Measurements from ENCODE around the gene RPS26.
"Not testable (repeated sequence)": the region's sequence is repeated elsewhere in the genome, so short reads cannot be mapped to it uniquely, and the experiment has no call there.

RPS26 gene

DNA sequence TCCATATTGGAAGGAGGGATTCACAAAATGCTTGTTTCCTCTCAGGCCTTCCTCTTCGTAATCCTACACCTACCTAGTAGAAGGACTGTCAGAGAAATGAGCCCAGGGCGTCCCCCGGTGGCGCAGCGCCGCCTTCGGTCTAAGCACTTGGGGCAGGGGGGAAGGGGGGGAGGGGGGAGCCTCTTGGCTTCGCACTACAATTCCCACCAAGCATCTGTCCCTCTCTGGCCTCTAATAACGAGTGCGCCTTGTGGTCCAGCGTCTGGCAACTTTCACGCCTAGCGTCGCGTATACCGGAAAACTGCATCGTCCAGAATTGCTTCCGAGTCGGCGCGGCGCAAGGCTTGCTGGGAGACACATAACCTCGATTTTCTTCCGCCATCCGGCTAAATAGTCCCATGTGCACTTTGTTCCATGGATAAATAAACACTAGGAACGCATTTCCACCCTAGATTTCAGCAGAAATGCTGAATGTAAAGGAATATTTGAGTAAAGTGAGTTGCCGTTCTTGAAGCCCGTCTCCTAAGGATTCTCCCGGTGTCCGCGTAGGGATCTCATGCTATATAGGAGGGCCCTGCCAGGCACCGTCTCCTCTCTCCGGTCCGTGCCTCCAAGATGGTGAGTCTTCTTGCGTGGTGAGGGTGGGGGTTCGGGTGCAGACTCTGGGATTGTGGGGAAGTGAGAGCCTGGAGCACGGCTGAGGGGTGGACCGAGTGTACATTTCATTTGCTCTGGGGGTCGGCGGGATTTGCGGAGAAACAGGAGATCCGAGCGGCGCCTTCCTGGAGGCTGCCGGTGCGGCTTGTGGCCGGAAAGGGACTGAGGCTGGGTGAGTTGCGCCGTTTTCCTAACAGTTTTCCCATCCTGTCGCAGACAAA, at the start of gene RPS26:
Gene RPS26, plus strand, starts transcription at position 367 of the 878 bp plus-strand sequence. Its CDS starts 249 bp downstream, at position 616.
- peak; percentile 100 for DNase-seq (ENCODE audit: low read depth in 2 of 2)

DNA sequence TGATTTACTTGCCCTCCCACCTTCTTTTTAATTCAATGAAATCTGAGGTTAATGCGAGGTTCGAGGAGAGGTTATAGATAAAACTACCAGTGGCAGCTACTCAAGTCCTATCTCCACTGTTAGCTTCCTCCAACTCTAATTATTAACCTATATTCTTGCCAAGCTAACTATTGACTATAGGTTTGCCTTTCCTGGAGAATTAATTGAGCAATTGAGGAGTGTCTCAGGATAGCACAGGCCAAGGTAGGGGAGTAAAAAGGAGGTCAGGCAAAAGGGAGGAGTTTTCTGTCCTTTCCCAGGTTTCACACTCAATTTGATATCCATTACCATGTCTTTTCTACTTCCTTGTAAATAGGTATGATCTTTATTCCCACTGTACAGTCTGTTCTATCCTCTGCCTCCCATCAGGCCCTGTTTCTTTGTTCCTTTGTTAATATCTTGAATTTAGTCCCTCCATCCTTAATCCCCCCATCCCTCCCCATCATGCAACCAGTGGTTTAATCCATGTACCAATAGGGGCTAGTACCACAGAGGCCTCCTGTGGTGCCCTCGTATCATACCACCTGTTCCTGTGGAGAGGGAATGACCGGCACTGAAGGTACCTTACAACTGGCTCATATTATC, 48.4 kb upstream of the RPS26 start:
- DNase-seq (ENCODE audit: low read depth in 2 of 2): no peak

DNA sequence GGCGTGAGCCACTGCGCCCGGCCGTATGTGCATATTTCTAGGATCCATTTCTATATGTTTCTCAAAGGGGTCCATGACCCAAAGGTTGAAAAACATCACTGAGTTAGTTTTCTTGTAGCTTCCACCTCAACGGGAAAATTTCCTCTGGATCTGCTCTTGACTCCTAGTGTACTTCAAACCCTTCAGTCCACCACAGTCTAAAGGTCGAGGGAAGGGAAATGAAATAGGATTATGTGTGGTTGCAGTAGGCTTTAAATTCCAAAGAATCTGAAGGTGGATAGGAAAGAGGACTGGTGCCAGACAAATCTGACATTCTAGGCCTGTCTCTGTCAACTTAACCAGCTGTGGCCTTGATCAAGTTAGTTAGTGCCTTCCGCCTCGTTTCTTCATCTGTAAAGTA, 46.4 kb upstream of the RPS26 start:
- no peak for DNase-seq (ENCODE audit: low read depth in 2 of 2)

DNA sequence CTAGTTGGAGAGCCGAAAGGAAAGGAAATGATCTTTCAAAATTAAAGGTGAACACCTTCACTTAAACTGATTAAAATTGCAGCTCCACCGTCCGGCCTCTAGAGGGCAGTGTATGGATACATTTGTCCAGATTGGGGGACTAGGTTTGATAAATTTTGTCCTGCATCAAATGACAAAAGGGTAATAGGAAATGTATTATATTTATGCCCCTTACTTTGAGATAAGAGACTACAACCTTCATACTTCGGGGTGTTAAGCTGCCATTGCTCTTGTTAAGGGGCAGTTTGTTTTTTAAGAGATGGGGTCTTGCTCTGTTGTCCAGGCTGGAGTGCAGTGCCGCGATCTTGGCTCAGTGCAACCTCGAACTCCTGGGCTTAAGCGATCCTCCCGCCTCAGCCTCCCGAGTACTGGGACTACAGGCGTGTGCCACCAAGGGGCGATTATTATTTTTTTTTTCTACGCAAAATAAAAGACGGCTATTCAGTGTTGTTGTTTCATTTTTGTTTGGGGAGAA, 45.5 kb upstream of the RPS26 start:
- DNase-seq (ENCODE audit: low read depth in 2 of 2): peak in 1 of 2 experiments; percentile 19

DNA sequence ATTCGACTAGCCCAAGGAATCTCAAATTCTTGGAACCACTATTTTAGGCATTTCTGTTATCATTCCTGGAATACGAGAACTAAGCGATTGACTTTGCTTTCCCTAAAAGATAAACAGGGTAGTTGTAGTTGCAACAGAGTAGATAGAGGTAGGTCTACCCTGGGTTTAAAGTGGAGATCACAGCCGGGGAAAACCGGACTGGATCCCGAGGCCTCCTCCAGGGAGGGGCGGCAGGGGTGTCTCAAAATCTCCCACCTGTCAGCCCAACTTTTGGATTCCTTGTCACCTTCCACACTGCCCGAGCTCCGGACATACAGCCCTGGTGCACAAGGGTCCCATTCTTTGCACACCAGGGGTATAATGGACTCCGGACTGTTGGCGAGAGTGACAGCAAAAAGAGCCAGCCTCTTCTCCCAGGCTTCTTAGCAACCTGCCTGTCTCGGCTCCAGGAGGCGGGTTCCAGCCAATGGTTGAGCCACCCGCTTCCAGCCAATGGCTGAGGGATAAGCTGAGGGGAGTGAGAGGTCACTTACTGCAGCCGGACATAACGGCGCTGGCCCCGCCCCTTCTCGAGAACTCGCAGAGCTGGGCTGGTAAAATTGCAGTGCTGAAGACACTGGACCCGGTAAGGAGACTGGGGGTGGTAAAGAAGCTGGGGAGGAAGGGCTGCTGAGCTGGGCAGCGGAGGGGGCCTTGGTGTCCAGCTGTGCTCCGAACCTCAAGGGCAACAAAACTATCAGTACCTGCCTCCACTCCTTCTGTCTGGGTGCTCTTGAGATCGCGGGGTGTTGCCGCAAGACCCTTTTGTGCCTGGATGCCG, 44.8 kb upstream of the RPS26 start, which contains the start of gene SUOX:
Gene SUOX, plus strand, starts transcription at position 562 of the 820 bp plus-strand sequence. CDS start 4,946 bp downstream, outside the sequence.
- DNase-seq (ENCODE audit: low read depth in 2 of 2): peak; percentile 64 to 67

DNA sequence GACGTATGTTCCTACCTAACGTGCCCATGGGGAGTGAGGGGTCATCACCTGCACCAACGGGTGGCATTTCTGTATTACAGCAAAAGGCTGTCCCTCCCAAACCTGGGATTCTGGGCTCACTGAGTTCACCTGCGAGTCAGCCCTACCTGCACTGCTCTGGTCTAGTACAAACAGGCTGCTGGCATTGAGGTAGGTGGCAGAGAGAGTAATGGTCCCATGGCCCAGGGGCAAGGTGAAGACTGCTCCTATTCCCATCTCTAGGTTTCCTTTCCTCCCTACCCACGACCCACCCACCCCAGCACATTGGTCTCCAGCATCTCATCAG, 44.2 kb upstream of the RPS26 start:
- DNase-seq (ENCODE audit: low read depth in 2 of 2): no peak

DNA sequence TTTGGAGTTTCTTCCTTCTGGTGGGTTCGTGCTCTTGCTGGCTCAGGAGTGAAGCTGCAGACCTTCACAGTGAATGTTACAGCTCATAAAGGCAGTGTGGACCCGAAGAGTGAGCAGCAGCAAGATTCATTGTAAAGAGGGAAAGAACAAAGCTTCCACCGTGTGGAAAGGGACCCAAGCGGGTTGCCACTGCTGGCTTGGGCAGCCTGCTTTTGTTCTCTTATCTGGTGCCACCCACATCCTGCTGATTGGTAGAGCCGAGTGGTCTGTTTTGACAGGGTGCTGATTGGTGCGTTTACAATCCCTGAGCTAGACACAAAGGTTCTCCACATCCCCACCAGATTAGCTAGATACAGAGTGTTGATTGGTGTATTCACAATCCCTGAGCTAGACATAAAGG, 42.2 kb upstream of the RPS26 start:
- DNase-seq (ENCODE audit: low read depth in 2 of 2): not testable (repeated sequence)

DNA sequence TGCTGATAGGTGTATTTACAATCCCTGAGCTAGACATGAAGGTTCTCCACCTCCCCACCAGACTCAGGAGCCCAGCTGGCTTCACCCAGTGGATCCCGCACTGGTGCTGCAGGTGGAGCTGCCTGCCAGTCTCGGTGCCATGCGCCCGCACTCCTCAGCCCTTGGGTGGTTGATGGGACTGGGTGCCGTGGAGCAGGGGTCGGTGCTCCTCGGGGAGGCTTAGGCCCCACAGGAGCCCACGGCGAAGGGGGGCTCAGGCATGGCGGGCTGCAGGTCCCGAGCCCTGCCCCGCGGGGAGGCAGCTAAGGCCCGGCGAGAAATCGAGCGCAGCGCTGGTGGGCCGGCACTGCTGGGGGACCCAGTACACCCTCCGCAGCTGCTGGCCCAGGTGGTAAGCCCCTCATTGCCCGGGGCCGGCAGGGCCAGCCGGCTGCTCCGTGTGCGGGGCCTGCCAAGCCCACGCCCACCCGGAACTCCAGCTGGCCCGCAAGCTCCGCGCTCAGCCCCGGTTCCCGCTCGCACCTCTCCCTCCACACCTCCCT, 41.6 kb upstream of the RPS26 start:
- DNase-seq (ENCODE audit: low read depth in 2 of 2): not testable (repeated sequence)

DNA sequence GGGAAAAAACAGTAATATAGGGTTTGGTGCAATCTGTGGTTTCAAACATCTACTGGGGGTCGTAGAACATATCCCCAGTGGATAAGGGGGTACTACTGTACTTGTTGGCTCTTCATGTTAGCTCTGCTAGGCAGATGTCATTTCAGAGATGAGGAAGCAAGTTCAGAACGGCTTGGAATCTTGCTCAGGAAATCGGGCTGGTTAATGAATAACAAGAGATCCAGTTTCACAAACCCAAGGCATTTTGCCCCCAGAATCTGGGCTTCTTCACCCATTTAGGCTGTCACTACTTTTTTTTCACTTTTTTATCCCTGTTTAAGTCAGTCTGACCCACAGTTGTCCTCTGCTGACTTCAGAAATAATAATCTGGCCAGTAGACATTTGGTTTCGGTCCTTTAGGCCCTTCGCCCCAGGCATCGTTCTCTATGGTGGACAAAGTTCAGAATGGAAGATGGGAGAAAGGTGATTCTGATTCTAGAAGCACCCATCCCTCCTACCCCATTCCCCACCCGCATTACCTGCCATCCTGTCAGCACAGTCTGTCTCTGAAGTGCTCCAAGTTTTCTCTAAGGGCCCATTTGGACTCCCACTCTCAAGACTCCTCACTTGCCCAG, 40.1 kb upstream of the RPS26 start:
- DNase-seq (ENCODE audit: low read depth in 2 of 2): no peak

DNA sequence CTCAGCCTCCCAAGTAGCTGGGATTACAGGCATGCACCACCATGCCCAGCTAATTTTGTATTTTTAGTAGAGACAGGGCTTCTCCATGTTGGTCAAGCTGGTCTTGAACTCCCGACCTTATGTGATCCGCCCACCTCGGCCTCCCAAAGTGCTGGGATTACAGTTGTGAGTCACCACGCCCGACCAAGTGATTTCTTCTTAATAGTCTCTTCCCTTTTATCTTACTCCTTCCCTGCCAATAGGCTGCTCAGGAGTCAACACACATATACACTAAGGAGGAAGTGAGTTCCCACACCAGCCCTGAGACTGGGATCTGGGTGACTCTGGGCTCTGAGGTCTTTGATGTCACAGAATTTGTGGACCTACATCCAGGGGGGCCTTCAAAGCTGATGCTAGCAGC, 38.3 kb upstream of the RPS26 start:
- not testable (repeated sequence) for DNase-seq (ENCODE audit: low read depth in 2 of 2)

DNA sequence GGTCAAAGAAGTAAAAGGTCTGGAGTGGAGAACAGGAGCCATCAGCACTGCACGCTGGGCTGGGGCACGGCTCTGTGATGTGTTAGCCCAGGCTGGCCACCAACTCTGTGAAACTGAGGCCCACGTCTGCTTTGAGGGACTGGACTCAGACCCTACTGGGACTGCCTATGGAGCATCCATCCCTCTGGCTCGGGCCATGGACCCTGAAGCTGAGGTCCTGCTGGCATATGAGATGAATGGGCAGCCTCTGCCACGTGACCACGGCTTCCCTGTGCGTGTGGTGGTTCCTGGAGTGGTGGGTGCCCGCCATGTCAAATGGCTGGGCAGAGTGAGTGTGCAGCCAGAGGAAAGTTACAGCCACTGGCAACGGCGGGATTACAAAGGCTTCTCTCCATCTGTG, 37.5 kb upstream of the RPS26 start:
- no peak for DNase-seq (ENCODE audit: low read depth in 2 of 2)

DNA sequence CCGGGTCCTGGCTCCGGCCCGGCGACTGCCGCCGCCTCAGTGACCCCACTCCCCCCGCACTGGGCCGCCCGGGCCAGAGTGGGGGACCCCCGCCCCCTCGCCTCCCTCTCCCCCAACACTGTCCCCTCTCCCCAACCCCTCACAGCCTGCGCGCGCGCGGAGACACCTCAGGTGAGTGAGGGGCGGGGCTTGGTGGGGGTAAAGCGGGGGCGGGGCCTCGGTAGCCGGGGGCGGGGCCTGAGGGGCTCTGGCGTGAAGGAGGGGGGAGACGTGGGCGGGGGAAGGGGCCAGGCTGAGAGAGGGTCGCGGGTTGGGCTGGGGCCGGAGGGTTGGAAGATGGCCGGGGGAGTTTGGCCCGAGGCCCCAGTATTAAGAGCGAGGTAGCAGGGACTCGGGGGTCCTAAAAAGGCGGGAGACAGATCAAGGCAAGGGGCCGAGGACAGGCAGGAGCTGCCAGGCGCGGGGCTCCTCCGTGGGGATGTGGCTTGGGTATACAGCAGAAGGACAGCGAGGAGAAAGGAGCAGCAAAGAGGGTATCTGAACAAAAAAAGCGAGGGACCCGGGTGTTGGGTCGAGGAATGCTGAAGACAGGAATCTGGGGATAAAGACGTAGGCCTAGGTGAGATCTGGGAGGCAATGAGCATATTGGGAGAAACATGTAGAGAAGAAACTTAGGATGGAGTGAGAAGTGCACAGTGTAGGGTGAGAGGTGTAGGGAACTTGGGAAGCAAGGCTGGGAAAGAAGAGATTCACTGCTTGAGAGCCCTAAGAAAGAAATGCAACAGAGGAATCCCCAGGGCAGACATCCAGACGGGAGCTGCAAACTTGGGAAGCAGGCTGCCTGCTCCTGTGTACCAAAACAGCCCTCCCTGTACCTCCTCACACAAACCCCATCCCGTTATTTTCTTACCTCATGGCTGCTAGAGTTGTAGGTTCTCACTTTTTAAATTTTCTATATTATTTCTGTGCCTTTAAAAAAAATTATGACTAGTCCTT, 33.9 kb upstream of the RPS26 start:
- DNase-seq (ENCODE audit: low read depth in 2 of 2): no peak

DNA sequence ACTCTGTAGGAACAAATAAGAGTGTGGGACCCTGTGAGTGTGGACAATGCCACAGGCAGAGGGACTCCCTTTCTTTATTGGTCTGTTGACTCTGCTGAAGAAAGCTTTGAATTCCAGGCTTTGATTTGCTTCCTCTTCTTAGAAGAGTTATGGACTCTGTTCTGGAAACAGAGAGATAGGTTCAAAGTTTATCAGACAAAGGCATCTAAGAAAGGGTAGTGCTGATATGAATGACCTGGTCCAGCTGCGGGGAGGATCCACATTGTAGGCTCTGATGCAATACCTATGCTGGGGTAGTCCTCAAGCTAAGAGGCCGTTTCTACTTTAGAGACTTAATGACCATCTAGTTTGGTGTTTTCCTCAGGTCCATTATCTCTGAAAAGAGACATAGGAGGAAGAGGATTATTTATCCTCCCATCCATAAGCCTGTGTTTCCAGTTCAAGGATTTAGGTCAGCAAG, 31.6 kb upstream of the RPS26 start:
- no peak for DNase-seq (ENCODE audit: low read depth in 2 of 2)

DNA sequence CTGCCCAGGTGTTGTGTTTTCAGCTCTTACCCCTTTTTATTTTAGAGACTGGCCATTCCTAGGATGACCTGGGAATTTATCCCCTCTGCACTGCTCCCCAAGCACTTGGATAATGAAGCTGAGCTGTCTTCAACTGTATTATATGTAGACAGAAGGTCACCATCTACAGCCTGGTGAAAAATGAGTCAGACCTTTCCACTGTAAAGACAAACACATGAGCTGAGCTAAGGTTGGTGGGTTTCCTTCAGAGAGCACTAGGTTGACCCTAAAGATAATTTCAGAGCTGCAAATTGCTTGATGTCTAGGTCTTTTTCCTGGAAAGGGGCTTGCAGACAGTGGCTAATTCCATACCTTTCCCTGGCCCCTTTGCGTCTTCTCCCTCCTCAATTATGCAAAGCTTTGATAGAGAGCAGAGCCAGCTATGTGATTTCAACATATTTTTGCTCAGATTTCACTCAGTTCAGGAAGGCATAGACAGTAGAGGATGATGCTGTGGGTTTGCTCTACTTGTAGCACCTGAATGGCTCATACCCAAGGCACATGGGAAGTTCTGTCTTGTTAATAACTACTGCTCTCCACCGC, 30.1 kb upstream of the RPS26 start:
- no peak for DNase-seq (ENCODE audit: low read depth in 2 of 2)

DNA sequence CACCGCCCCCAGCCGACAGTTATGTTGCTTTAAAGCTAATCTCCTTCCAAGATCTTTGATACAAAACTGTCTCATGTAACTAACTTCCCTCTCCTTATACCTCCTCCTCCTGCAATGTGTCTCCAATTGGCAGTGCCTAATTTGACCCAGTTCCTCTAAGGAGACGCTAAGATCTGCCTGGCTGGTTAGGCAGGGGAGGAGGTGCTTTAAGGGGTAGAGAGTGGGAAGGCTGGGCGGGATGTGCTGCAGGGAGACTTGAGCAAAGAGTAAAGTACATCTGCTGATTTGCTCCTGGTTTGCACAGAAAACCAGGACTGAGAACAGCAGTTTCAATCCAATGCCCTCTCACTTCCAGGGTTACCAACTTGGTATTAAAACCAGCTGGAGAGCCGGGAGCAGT, 28.2 kb upstream of the RPS26 start:
- DNase-seq (ENCODE audit: low read depth in 2 of 2): no peak

DNA sequence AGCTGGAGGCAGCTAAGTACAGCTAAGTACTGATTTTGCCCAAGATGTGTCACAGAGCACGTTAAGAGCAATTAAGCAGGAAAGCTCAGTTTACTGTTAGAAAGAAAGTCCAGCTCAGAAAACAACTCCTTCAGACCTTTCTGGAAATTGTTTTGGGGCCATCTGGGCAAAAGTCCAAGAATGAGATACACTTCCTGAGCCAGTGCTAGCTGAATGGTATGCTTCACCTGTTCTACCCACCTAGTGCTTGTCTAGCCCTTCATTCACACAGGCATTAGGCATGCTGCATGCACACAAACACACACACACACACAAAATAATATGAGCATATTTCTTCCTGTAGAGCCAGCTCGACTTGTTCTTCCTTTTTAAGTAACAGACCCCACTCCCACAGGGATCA, 27.5 kb upstream of the RPS26 start:
- no peak for DNase-seq (ENCODE audit: low read depth in 2 of 2)

DNA sequence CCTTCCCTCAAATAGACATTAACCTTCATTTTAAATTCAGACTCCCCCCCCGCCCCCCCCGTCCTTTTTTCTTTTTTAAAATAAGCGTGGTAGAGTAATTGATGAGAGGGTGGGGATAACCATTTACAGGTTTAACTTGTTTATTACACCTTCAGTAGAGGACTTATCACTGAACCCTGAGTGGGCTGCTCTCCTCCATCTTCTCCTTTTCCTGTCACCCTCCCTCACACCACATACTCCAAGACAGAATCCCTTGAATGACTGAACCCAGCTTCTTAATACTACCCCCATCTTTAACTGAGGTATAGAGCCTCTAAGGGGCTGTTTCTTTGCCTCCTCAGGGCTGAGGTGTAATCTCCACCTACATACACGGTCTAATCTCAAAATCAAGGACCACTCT, 24.5 kb upstream of the RPS26 start:
- no peak for DNase-seq (ENCODE audit: low read depth in 2 of 2)

DNA sequence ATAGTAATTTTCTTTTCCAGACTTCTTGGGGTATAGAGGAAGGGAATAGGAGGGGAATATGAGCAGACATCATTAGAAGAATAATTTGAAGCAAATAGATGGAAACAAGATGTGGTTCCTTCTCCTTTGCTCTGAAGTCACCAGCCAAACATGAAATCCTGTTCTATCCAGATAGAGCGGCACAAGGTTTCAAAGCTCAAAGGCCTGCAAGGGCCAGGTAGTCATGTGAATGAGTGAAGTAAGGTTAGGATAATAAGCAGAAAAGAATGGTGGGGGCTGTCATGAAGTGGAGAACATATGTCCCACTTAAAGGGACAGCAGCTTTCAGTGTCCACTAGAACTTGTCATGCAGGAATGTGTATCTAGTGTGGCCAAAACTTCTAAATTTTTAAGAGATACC, 23.4 kb upstream of the RPS26 start:
- no peak for DNase-seq (ENCODE audit: low read depth in 2 of 2)

DNA sequence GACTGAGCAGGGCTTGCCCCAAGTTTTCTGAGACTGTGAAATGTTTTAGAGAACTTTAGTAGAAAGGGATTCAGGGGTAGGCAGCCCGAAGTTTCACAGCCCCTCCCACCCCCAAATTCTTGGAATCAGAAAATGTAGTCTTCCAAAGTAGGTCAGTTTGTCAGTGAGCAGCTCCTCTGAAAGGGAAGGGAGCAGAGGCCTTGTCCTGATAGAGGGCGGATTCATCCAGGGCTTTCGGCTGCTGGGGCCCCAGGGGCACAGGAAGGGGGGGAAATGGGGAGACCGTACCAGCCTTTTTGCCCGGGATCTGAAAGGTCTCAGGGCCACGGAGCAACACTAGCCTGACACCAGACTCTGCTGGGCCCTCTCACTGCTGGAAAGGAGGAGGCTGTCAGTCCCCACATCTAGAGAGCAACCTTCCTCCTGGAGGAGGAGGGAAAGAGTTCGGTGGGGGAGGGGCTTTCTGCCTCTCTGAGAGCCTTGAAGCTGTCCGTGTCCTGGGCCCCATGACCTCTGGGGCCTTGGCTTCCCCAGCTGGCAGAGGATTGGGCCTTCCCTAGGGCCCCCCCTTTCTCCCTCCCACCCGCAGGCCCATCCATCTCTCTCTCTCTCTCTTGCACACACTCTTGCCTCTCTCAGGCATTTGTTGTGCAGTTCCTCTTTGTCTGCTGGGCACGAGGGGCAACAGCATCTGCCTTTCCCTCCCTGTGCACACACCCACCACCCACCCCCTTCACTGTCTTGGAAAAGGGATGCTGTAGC, 21.1 kb upstream of the RPS26 start, which contains the start of gene IKZF4:
Gene IKZF4, plus strand, starts transcription at position 621 of the 762 bp plus-strand sequence. CDS start 451 bp downstream, outside the sequence.
- DNase-seq (ENCODE audit: low read depth in 2 of 2): no peak
